Gastrocnemius medialis (tissue), 4 donors: ENCODE measurements around the gene PCYT2.

ENCODE experiments used
- POLR2A ChIP-seq, 2 donors: fragments of 450-650 bp; IDR thresholded peaks; one replicate each; pipeline ENCODE4 v1.6.1; 2017; ENCODE audit warnings: antibody characterized with exemption in 2 of 2, mild to moderate bottlenecking in 2 of 2, moderate library complexity in 2 of 2
- TF ChIP-seq, protein P1 (sequence below), 5 experiments: fragments of 450-650 bp in 3 of 5; fragments of 200-600 bp in 2 of 5; sonication (generic) in 2 of 5; IDR thresholded peaks in 4 of 5; conservative IDR thresholded peaks in 1 of 5; 1 replicate in 4 of 5; 2 replicates in 1 of 5; pipeline ENCODE4 v1.5.1; 2016 to 2019; ENCODE audit warnings: antibody characterized with exemption in 5 of 5, mild to moderate bottlenecking in 3 of 5, moderate library complexity in 3 of 5

- TF ChIP-seq, protein P1, sequence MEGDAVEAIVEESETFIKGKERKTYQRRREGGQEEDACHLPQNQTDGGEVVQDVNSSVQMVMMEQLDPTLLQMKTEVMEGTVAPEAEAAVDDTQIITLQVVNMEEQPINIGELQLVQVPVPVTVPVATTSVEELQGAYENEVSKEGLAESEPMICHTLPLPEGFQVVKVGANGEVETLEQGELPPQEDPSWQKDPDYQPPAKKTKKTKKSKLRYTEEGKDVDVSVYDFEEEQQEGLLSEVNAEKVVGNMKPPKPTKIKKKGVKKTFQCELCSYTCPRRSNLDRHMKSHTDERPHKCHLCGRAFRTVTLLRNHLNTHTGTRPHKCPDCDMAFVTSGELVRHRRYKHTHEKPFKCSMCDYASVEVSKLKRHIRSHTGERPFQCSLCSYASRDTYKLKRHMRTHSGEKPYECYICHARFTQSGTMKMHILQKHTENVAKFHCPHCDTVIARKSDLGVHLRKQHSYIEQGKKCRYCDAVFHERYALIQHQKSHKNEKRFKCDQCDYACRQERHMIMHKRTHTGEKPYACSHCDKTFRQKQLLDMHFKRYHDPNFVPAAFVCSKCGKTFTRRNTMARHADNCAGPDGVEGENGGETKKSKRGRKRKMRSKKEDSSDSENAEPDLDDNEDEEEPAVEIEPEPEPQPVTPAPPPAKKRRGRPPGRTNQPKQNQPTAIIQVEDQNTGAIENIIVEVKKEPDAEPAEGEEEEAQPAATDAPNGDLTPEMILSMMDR (IDR thresholded peaks at IDR 0.05 in 4 of 5, conservative IDR thresholded peaks at IDR 0.05 in 1 of 5), result no peak
- no peak for TF ChIP-seq POLR2A (IDR thresholded peaks at IDR 0.05)
These were observed 3.7 kb downstream of the PCYT2 start for GRCh38 chr17:81907219-81908145.
